GM10248 (cell line): ENCODE data around the gene KCNK10.

Experiments used
- CTCF ChIA-PET: fragments of 300-600 bp; sonication (Branson Sonifier 250); formaldehyde crosslinking; extraction: SDS; loops from one replicate; lab custom pipeline; 2021; ENCODE audit warnings: antibody characterized with exemption; lab: Yijun Ruan, JAX
- POLR2A ChIA-PET: fragments of 350-650 bp; sonication (Branson Sonifier 250); formaldehyde crosslinking; extraction: SDS; loops from one replicate; lab custom pipeline; 2020; ENCODE audit warnings: antibody characterized with exemption; lab: Yijun Ruan, JAX
- DNase-seq: peaks from one replicate; pipeline ENCODE4 v3.0.0; 2012; ENCODE audit errors: extremely low spot score
- CTCF ChIP-seq: IDR thresholded peaks from 2 replicates; pipeline ENCODE4 v1.5.1; 2012; ENCODE audit warnings: mild to moderate bottlenecking, low read depth; ENCODE audit errors: extremely low read depth, missing control alignments, control extremely low read depth

Gene KCNK10

GRCh38 chr14:88352698-88353097 lies 29.6 kb upstream of the KCNK10 start:
- CTCF ChIA-PET, result interaction anchor here (1.0 kb wide), 1 partner anchor 9 kb away, joined by 3 read pairs; no protein-coding TSS in a partner anchor
- DNase-seq, result no peak

GRCh38 chr14:88351966-88352691 lies 29.1 kb upstream of the KCNK10 start:
- CTCF ChIA-PET, result interaction anchor here (1.0 kb wide), 2 partner anchors 10 to 184 kb away, joined by 3 read pairs; no protein-coding TSS in a partner anchor
- no peak for TF ChIP-seq CTCF
- POLR2A ChIA-PET, result no interaction called here
- DNase-seq, result no peak

More at GRCh38 chr14:88352698-88353097, 29.6 kb upstream of the KCNK10 start:
- no peak for TF ChIP-seq CTCF
- POLR2A ChIA-PET, result no interaction called here

GRCh38 chr14:88348546-88348945 lies 25.5 kb upstream of the KCNK10 start:
- DNase-seq, result no peak
- no peak for TF ChIP-seq CTCF
- POLR2A ChIA-PET, result no interaction called here
- CTCF ChIA-PET, result interaction anchor here (2.4 kb wide), 1 partner anchor 9 kb away, joined by 6 read pairs; no protein-coding TSS in a partner anchor

- ChIA-PET CTCF (interaction anchor here (1.2 to 1.8 kb wide), 3 partner anchors 12 to 44 kb away, joined by 3 to 4 read pairs (median 4); no protein-coding TSS in a partner anchor), POLR2A (no interaction called here)
- TF ChIP-seq CTCF, result no peak
- no peak for DNase-seq
Observed at GRCh38 chr14:88346048-88346639, 23.1 kb upstream of the KCNK10 start.

GRCh38 chr14:88342980-88343379 lies 19.9 kb upstream of the KCNK10 start:
- ChIA-PET POLR2A (no interaction called here), CTCF (no interaction called here)
- DNase-seq, result no peak

More at GRCh38 chr14:88342980-88343379, 19.9 kb upstream of the KCNK10 start:
- TF ChIP-seq CTCF, result no peak
